ELF-1 (cell line): ENCODE results near the gene CCDC158.
"Not testable (repeated sequence)": the region's sequence is repeated elsewhere in the genome, so short reads cannot be mapped to it uniquely, and the experiment has no call there.

Experiments used
- DNase-seq: peaks from one replicate; pipeline ENCODE4 v3.0.0-alpha.2; 2016; ENCODE audit warnings: low read depth, low spot score

Gene CCDC158

DNA sequence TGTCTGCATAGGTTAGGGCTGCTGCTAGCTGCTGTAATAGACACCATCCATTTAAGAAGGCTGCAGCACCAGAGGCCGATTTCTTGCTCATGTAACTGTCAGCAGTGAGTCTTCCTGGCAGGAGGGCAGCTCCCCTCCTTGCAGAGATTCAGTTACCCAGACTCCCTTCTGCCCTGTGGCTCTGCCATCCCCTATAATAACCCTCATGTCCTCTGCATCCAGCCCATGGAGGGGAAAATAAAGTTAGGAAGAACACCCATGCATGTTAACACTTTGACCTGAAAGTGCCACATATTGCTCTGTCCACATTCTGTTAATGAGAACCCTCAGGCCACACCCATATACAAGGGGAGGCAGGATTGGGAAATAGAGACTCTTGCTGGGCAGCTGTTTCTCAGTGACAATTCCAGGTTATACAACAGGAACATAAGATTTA is 109.0 kb downstream of the CCDC158 start:
- DNase-seq: peak; percentile 4

DNA sequence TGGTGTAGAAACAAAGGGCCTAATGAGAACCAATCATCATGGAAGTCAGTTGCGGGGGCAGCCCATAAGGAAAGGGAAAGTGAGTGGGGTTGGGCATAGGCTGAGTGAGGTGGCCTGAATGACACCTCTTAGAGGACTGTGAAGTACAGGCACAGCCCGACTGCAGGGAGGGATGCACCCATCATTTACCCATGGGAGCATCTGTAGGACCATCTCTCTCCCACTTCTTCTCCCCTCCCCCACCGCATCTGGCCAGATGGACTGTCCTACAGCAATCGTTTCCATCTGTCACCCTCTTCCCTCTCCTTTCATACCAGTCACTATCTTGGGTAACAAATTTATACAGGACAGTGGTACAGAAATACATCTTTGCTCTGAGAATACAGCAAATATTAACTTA is 110.3 kb downstream of the CCDC158 start:
- no peak for DNase-seq

DNA sequence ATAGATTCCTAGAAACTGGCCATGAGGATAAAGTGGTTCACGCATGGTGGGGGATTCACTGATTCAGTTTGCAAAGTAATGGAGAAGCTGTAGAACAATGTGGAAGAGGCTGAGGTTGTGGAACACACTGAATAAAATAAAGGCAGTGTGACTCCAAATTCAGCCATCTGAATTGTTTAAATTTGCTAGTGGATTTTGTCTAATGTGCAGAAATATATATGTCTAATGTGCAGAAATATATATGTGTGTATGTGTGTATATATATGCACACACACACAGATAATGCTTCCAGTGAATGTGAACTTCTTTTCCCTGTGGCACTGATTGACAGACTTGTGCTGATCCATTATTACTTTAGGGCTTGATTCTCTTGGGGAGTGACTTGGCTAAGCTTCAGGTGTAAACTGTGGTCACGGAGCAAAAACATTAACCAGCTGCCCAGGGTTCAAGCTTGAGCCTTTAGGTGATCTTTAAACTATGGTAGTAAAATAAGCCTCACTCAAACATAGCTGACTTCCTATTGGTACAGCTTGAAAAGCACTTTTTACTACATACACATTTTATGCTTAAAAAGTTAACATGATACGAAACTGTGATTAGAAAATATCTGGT is 110.9 kb downstream of the CCDC158 start:
- DNase-seq: no peak

DNA sequence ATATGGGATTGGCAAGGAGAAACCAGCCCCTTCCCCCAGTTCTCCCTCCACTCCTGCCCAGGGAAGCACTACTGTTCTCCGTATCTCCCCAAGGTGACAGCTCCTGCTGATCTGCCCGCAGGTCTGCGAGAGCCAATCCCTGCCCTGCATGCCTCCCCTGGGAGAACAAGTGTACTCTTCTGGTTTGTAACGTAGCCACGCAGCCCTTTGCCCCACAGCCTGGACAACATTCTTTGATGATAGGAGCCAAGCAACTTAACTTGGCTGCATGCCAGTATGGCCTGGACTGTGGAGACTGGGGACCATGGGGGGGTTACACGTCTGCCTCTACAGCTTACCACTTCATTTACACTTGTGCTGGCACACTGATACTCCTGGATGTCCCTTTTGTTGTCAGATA is 112.4 kb downstream of the CCDC158 start:
- no peak for DNase-seq

DNA sequence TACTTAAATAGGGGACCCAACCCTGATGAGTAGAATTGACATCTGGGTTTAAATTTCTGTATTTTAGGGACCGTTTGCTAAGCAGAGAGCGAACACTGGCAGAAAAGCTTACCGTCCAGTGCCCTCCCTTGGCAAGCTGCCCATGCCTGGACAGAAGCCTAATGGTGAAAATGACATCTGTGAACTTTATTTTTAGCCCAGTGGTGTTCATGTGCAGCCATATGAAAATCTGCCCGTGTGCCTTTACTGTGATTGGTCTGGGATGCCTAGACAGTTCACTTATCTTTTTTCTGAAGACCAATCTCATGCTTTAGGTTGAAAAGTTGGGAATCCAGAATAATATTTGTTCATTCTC is 113.3 kb downstream of the CCDC158 start:
- no peak for DNase-seq

DNA sequence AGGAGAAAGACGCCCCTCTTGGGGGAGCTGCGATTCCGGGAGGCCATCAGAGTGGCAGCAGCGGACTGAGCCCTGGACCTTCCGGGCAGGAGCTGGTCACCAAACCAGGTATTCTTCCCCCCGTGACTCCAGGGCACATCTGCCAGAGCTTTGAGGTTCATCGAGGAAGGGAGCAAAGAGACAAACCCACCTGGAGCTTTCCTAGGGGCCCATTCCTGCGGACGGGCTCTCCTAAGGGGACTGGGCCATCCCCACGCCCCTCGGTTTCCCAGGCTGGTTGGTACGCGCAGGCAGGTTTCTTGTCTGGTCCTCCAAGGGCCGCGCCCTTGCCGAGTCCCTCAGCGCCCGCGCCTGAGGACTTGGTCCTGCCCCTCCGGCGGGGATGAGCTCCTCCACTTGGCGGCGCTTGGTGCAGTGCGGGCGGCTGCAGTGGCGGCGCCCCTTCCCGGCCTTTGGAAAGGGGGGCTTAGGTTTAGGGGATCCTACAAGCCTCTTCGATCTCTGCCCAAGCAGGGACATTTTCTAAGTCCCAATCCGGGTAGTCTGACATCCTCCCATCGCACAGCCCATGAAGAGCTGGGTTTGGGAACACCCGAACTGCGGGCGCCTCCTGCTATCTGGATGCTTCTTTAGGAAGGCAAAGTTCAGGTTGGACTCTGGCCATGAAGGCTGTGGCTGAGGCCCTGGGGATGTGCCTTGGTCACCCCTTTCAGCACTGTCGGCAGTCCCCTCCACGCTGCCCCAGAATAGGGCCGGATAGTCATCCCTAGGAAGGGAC is 113.9 kb downstream of the CCDC158 start:
- peak; percentile 67 for DNase-seq

DNA sequence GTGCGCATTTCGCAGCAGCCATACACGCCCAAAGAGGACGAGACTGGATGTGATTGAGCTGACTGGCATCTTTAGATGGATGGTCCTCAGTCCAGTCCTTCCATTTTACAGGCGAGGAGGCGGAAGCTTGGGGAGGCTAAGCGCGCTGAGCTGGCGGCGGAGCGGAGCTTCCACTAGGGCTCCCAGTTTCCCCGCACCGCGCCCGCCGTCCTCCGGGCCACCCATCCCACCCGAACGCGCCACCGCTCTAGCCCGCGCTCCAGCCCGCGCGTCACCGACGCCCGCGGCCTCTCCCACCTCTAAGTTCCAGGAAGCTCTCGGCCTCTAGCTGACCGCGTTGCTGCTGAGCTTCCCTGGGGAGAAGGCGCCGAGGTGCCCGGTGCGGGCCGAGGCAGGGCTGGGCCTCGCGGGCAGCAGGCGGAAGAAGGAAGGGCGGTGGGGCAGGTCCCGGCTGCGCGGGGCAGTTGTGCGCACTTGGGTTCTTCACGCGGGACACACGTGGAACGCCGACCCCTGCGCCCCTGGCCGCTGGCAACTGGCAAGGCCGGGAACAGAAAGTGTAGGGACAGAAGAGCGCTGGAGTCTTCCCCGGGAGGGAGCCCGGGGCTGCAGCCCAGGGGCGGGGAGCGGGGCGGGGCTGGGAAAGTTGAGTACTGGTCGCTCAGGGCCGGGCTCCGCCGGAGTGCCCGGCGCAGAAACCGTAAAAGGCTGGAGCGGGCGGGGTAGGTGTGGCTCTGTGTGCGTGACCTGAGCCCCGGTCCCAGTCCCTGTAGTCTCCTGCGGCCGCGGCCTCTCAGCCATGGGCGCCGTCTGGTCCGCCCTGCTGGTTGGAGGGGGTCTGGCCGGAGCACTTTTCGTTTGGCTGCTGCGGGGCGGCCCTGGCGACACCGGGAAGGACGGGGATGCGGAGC is 114.7 kb downstream of the CCDC158 start, which contains the start of gene STBD1:
Gene STBD1 (plus strand): TSS at position 763 of the 911 bp plus-strand sequence. CDS start 37 bp downstream, at position 800.
- DNase-seq: peak; percentile 82

DNA sequence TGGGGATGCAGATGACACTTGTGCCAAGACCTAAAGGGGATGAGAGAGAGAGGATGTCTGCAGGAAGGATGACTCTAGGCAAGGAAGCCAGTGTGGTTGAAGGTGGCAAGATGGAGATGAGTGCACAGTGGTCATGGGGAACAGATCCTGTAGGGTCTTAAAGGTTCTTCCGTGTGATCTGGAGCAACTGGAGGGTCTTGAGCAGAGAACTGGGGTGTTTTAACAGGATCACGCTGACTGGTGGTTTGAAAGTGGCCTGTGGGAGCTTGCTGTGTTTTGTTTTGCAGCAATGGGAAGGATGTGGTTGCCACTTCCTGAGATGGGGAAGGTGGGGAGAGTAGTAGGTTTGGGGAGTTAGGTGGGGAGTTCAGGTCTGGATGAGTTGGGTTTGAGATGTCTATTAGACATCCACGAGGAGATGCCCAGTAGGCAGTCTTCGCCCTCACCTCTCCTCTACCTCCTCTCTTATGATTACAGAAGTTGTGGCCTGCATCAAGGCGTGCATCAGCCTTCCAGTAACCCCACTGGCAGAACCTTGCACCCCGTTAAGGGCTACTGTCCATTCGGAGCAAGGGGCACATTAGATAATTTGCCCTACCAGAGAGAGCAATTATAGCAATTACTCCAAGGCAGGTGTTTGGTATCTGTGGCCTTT is 115.8 kb downstream of the CCDC158 start:
- no peak for DNase-seq

DNA sequence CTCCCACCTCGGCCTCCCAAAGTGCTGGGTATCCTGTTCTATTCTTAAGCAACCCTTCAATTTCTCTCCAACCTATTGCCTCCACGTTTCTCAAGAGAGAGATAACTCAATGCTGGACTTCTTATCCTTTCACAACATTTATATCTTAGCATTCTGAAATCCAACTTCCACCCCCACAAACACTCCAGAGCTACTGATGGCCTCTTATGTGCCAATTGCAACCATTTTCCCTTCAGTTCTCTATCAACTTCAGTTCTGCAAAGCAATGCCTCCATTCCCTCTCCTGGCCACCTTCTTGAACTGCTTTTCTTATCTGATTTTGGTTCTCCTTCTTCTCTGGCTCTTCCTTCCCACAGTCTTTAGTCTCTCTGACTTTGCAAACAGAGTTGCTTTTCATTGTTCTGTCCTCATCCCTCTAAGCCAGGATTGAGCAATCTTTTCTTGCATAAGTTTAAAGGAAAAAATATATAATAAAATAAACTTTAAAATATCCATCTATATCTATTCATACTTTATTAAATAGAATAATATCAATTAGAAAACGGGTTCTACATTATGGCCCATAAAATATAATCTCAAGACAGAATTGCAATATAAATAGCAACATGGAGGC is 118.0 kb downstream of the CCDC158 start:
- DNase-seq: no peak

DNA sequence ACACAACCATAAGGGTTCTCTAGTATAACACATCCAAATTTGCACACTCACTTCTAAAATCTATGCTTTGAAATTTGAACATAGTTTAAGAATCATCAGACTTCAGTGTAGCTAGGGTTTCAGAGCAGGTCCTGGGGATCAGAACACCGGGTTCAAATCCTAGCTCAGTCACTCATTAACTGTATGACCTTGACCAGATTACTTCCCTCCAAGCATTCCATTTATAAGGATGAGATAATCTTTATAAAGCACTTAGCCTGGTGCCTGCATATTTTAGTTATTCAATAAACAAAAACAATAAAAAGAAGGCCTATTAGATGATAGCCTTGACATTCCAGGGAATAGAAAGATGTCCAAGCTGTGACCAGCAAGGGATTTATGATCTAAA is 119.2 kb downstream of the CCDC158 start:
- no peak for DNase-seq

DNA sequence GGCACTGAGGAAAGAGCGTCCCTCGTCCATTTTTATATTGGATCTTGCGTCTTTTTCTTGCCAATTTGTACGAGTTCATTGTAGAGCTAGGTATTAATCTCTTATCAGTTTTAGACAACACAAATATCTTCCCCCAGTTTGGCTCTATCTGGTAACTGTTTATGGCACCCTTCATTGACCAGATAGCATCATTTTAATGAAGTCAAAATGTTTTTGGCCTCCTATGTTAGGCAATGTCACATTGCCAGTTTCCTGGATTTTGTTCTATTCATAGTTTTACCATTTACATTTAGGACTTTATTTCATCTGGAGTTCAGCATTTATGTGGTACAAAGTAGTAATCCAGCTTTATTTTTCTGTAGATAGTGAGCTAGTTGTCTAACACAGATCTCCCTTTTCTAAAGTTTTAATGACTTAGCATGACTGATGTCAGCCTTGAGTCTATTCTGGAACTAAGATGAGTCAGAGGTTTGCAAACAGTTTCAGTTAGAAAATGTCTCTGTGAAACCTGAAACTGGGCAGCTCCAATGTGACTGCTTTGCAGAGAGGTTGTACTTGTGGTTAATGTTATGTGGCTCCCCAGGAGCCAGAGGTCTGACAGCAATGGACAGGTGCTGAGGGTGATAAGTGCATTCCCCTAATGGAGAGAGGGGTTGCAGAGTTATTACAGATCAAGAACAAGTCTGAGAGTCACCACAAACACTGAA is 119.7 kb downstream of the CCDC158 start:
- no peak for DNase-seq

DNA sequence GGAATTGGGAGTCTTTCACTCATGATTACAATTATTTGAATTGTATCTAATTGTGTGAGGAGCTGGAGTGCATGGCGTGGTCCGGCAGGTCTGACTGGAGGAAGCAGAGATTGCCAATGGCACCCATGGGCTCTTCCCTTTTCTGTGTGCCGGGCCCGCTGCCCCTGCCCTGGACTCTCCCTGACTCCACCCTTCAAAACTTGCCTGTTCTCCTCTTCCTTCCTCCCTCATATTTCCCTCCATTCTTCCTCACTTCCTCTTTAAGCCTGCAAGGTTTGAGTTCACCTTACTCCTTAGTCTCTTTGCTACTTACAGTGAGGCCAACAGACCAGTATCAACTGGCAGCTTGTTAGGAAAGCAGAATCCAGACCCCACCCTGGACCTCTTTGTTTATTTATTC is 120.9 kb downstream of the CCDC158 start:
- no peak for DNase-seq

DNA sequence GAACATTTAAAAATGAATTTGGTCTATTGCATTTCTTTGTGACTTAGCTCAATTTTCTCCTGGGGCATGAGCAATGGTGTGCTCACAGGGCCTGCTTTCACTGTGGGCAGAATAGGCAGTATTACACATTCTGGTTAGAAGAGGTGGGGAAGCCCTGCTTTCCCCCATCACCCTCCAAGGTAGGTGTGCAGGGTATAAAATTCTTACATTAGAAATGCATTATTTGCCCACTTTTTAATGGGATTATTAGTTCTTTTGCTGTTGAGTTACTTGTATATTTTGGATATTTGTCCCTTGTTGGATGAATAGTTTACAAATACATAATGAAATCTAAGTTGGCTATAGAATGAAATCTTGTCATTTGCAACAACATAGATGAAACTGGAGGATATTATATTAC is 122.7 kb downstream of the CCDC158 start:
- DNase-seq: no peak

DNA sequence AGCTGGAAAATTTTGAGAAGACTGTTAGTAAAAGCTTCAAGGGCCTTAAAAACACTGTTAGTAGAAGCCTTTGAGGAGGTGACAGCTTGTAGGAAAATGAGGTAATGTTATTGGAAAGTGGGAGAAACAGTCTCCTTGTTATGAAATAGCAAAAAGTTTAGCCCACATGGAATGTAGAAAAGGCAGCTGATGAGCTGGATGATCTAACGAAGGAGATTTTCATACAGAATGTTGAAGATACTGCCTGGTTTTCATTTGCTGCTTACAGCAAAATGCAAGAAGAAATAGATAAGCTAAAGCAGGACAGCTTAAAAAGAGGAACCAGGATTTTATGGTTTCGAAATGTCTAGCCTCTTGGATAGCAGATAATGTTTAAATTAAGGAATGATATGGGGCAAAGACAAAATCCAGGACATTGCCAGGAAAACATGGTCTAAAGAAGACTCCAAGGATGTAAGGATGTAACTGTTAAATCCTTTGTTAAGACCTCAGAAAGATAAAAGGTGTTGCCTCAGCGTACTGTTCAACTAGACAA is 124.6 kb downstream of the CCDC158 start:
- no peak for DNase-seq

DNA sequence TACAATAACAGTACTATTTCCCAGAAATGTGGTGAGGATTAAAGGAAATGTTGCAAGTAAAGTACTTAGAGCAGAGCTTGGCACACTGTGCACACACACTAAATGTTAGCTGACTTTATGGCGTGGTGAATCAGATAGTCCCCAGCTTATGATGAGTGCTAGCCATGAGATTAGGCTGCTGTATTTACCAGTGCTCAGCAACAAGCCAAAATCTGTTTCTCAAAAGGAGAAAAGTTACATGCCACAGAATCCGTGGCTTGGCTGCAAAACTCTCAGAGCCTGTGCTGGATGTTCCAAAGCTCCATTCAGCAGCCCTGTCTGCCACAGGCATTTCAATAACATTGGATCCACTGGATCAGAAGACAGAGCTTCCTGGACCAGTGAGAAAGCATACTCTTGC is 127.2 kb downstream of the CCDC158 start:
- DNase-seq: no peak

DNA sequence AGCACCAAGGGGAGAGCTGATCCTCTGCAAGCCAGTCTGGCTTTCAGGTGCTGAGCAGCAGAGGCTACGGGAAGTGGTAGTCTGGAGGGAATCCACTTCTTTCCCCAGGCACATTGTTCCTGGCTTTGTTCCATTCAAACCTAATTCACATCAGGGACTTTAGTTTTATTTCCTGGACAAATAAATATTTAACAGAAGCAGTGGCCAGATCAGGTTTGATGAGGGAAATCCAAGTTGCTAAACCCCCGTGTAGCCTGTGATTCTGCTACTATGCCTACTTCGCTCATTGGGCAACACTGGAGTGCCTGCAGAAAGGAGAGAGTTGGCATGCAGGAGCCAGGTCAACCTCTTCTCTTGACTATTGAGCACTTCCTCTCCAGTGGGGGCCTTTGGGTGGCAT is 128.2 kb downstream of the CCDC158 start:
- DNase-seq: no peak

DNA sequence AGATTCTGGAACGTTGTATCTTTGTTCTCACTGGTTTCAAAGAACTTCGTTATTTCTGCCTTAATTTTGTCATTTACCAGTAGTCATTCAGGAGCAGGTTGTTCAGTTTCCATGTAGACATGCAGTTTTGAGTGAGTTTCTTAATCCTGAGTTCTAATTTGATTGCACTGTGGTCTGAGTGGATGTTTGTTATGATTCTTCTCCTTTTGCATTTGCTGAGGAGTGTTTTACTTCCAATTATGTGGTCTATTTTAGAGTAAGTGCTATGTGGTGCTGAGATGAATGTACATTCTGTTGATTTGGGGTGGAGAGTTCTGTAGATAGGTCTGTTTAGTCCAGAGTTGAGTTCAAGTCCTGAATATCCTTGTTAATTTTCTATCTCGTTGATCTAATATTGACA is 133.1 kb downstream of the CCDC158 start:
- not testable (repeated sequence) for DNase-seq

DNA sequence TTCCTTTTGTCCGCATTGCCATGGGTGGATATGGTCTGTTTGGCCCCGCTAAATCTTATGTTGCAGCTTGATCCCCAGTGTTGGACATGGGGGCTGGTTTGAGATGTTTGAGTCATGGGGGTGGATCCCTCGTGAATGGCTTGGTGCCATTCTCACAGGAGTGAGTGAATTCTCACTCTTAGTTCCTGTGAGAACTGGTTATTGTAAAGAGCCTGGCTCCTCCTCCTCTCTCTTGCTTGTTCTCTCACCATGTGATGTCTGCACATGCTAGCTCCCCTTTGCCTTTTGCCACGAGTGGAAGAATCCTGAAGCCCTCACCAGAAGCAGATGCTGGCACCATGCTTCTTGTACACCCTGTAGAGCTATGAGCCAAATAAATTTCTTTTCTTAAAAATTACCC is 137.0 kb downstream of the CCDC158 start:
- DNase-seq: no peak

DNA sequence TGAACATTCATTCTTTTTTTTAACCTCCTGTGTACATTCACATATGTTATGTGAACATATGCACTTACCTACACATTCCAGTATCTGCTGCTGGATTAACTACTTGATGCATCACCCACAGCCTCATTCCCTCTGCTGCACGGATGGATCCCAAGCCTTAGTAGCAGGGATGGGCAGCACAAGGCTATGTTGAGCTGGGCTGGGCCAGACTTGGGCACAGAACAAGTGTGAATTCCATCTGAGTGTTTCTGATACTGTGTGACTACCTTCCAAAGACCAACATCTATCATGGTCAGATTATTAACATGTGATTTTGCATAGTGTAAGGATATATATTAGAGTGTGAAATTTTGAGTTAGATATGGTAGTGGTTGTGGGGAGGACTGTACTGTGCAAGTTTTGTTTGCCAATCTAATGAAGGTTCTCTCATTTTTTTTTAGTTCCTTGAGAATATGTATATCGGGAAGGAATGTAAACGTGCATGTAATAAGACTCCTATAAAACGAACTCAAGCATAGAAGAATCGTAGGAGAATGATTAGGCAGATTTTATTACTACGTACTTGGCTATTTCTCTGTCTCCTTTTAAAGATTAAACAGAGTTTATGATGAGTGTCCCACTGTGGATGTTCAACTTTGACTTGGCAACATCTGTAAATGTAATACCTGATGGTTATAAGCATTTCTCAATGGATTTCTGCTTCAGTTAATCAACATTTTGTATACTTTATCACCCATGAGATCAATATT is 137.8 kb downstream of the CCDC158 start:
- DNase-seq: no peak

DNA sequence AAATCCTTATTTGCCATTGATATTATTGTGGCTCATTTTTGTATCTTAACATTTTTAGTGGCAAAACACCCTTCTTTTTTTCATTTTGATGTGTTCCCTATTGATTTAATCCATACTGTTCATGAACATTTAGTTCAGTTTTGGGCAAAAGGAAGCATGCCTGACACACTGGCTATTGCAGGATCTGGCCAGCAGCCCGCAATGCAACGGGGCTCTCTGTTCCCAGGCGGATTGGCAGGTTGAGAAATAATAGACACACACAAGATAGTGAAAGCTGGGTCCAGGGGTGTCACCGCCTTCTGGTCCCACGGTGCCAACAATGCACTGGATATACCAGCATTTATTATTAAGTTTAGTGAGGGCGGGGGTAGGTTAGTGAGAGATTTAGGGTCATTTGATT is 139.3 kb downstream of the CCDC158 start:
- not testable (repeated sequence) for DNase-seq
